ENCODE data around the gene MRPL40.
"Not testable (repeated sequence)": the region's sequence is repeated elsewhere in the genome, so short reads cannot be mapped to it uniquely, and the experiment has no call there.

The MRPL40 gene

GRCh38 chr22:19442166-19442565 is 9.8 kb downstream of the MRPL40 start:
- no peak overlapping the region for H3K27ac Mint-ChIP-seq

GRCh38 chr22:19443544-19444211 is 11.3 kb downstream of the MRPL40 start:
- Mint-ChIP-seq H3K27ac (no peak overlapping the region), H3K4me3 (no peak overlapping the region), H3K4me1 (ENCODE audit: low read depth) (peaks cover 26% of the 10 kb centered on the region), H3K27me3 (ENCODE audit: low read depth) (no peaks in the 10 kb centered on the region), H3K36me3 (ENCODE audit: low read depth) (peaks cover 19% of the 10 kb centered on the region), H3K9me3 (no peaks in the 10 kb centered on the region)

More at GRCh38 chr22:19442166-19442565, 9.8 kb downstream of the MRPL40 start:
- no peaks in the 10 kb centered on the region for H3K27me3 Mint-ChIP-seq (ENCODE audit: low read depth)
- peaks cover 19% of the 10 kb centered on the region for H3K36me3 Mint-ChIP-seq (ENCODE audit: low read depth)
- H3K4me3 Mint-ChIP-seq, result no peak overlapping the region
- no peaks in the 10 kb centered on the region for H3K9me3 Mint-ChIP-seq
- H3K4me1 Mint-ChIP-seq (ENCODE audit: low read depth), result peaks cover 18% of the 10 kb centered on the region

- H3K27ac Mint-ChIP-seq, result peak overlapping the region; percentile 29
- not testable (repeated sequence) for H3K9me3 Mint-ChIP-seq; H3K27me3 Mint-ChIP-seq (ENCODE audit: low read depth)
- peaks cover 18% of the 10 kb centered on the region for H3K36me3 Mint-ChIP-seq (ENCODE audit: low read depth)
- peak overlapping the region; percentile 14 for H3K4me3 Mint-ChIP-seq
- H3K4me1 Mint-ChIP-seq (ENCODE audit: low read depth), result peaks cover 33% of the 10 kb centered on the region
Measured at GRCh38 chr22:19445279-19445982, 13.1 kb downstream of the MRPL40 start.

DNA sequence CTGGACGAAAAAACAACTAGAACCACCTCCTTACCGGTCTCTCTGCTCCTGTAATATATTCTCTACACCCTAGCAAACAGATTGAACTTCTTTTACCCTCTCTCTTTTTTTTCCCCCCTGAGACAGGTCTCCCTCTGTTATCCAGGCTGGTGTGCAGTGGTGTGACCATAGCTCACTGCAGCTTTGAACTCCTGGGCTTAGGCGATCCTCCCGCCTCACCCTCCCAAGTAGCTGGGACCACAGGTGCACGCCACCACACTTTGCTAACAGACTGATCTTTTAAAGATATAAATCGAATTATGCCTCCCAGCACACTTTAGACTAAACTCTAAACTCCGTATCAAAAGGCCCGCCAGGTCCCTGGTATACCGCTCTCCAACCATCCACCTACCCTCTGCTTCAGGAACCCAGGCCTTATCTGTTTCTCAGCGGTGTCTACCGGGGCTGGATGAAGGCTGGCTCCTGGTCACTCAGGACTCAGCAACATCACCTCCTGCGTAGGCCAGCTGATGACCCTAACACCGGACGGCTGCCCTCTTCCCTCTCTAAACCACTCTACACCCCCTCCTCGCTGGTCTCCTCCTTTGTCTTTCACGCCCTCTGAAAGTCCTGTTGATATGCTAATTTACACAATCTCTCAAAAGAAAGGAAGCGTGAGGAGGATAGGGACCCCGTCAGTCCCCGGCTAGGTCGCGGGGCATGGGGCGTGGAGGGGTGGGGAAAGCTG is 14.4 kb downstream of the MRPL40 start:
- H3K4me3 Mint-ChIP-seq, result peak overlapping the region; percentile 100
- no peaks in the 10 kb centered on the region for H3K27me3 Mint-ChIP-seq (ENCODE audit: low read depth)
- H3K9me3 Mint-ChIP-seq, result no peaks in the 10 kb centered on the region
- peaks cover 22% of the 10 kb centered on the region for H3K36me3 Mint-ChIP-seq (ENCODE audit: low read depth)
- peak overlapping the region; percentile 80 for H3K27ac Mint-ChIP-seq
- H3K4me1 Mint-ChIP-seq (ENCODE audit: low read depth), result peaks cover 33% of the 10 kb centered on the region

- Mint-ChIP-seq H3K27me3 (ENCODE audit: low read depth) (no peaks in the 10 kb centered on the region), H3K9me3 (no peaks in the 10 kb centered on the region), H3K4me1 (ENCODE audit: low read depth) (peaks cover 33% of the 10 kb centered on the region), H3K27ac (peak within 1 kb of the TSS; percentile 99), H3K36me3 (ENCODE audit: low read depth) (peaks cover 24% of the 10 kb centered on the region), H3K4me3 (peak within 1 kb of the TSS; percentile 100)
Measured at GRCh38 chr22:19447330-19448075, 15.2 kb downstream of the MRPL40 start, which contains the start of gene C22orf39. C22orf39 (minus strand) TSS chr22:19447711; CDS start chr22:19447688, 23 bp downstream.

DNA sequence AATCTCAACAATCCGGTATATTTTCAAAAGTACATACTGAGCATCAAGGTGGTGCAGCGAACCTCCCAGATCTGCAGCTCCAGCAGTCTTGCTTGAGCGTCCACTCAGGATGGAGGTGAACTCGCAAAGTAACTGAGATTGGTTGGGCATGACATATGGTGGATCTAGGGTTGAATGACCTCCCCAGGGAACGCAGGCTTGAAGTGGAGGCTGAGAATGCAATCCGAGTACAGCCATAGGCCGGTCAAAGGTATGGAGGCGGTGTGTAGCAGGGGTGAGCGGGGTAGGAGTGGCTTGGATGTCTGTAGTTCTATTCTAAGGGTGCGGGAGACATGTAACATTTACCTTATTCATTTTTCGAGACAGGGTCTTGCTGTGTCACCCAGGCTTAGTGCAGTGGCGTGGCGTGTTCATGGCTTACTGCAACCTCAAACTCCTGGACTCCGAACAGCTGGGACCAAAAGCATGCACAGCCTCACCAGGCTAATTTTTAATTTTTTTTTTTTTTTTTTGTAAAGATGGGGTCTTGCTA is 15.8 kb downstream of the MRPL40 start:
- Mint-ChIP-seq H3K4me3 (peak overlapping the region; percentile 100), H3K9me3 (no peaks in the 10 kb centered on the region), H3K27me3 (ENCODE audit: low read depth) (no peaks in the 10 kb centered on the region), H3K4me1 (ENCODE audit: low read depth) (peaks cover 32% of the 10 kb centered on the region), H3K27ac (peak overlapping the region; percentile 99), H3K36me3 (ENCODE audit: low read depth) (peaks cover 28% of the 10 kb centered on the region)

- Mint-ChIP-seq H3K9me3 (no peaks in the 10 kb centered on the region), H3K36me3 (ENCODE audit: low read depth) (peaks cover 32% of the 10 kb centered on the region), H3K4me3 (peak overlapping the region; percentile 100), H3K27me3 (ENCODE audit: low read depth) (no peaks in the 10 kb centered on the region), H3K4me1 (ENCODE audit: low read depth) (peaks cover 30% of the 10 kb centered on the region), H3K27ac (peak overlapping the region; percentile 99)
Measured at GRCh38 chr22:19448739-19449421, 16.5 kb downstream of the MRPL40 start.

- H3K36me3 Mint-ChIP-seq (ENCODE audit: low read depth), result peaks cover 34% of the 10 kb centered on the region
- H3K4me3 Mint-ChIP-seq, result no peak overlapping the region
- no peaks in the 10 kb centered on the region for H3K9me3 Mint-ChIP-seq
- H3K27me3 Mint-ChIP-seq (ENCODE audit: low read depth), result no peaks in the 10 kb centered on the region
- H3K4me1 Mint-ChIP-seq (ENCODE audit: low read depth), result peaks cover 28% of the 10 kb centered on the region
- H3K27ac Mint-ChIP-seq, result peak overlapping the region; percentile 55
Measured at GRCh38 chr22:19449422-19449767, 17.1 kb downstream of the MRPL40 start.

DNA sequence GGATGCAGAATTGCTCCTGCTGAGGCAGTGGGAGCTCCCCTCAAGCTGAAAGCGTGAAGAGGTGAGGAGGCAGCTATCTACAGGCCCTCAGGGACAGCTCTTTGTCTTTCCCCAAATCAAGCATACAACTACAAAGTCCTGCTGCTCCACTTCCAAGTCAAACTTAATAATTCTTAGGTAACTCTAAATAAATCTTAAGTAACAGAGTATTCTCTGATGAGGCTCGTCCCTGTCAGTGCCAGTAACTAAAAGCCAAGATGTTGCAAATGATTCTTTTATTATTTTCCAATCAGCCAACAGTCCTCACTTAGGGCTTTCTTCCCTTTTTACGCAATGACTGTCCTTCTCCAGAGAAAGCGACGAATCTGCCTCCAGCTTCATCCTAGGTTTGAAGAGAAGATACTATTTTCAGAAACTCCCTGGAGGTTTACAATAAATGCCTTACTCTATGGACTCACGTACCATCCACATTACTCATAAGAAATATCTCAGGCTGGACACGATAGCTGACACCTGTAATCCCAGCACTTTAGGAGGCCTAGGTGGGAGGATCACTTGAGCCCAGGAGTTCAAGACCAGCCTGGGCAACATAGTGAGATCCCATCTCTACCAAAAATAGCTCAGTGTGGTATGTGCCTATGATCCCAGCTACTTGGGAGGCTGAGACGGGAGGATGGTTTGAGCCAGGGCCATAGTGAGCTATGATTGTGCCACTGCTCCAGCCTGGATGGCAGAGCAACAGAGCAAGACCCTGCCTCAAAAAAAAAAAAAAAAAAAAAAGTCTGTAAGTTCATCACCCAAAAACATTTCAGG is 18.2 kb downstream of the MRPL40 start:
- Mint-ChIP-seq H3K4me3 (no peak overlapping the region), H3K36me3 (ENCODE audit: low read depth) (peaks cover 42% of the 10 kb centered on the region), H3K27ac (no peak overlapping the region)

DNA sequence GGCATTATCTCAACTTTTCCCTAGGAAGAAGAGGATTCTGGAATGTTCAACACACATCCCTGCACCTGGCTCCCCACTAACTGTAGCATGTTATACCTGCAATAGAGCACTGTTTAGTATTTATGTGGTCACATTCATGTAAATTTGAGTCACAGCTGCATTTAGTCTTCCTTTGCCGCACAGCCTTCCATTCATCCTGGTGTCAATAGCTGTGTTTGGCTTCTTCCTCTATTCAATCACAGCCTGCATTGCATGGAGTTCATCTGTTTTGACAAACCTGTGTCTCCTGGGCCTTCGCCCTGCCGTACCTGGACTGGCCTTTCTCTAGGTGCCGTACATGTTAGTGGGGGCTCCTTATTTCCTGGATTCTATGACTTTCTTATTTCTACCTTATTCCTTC is 19.2 kb downstream of the MRPL40 start:
- Mint-ChIP-seq H3K4me3 (no peak overlapping the region), H3K27me3 (ENCODE audit: low read depth) (no peaks in the 10 kb centered on the region), H3K36me3 (ENCODE audit: low read depth) (peaks cover 42% of the 10 kb centered on the region), H3K9me3 (no peaks in the 10 kb centered on the region), H3K4me1 (ENCODE audit: low read depth) (peaks cover 22% of the 10 kb centered on the region), H3K27ac (no peak overlapping the region)

More for the DNA sequence above, 18.2 kb downstream of the MRPL40 start:
- peaks cover 23% of the 10 kb centered on the region for H3K4me1 Mint-ChIP-seq (ENCODE audit: low read depth)
- no peaks in the 10 kb centered on the region for H3K27me3 Mint-ChIP-seq (ENCODE audit: low read depth)
- H3K9me3 Mint-ChIP-seq, result no peaks in the 10 kb centered on the region

- Mint-ChIP-seq H3K9me3 (no peaks in the 10 kb centered on the region), H3K4me3 (no peak overlapping the region), H3K27me3 (ENCODE audit: low read depth) (no peaks in the 10 kb centered on the region), H3K27ac (no peak overlapping the region), H3K4me1 (ENCODE audit: low read depth) (peaks cover 13% of the 10 kb centered on the region), H3K36me3 (ENCODE audit: low read depth) (peaks cover 44% of the 10 kb centered on the region)
Measured at GRCh38 chr22:19453718-19454117, 21.4 kb downstream of the MRPL40 start.

DNA sequence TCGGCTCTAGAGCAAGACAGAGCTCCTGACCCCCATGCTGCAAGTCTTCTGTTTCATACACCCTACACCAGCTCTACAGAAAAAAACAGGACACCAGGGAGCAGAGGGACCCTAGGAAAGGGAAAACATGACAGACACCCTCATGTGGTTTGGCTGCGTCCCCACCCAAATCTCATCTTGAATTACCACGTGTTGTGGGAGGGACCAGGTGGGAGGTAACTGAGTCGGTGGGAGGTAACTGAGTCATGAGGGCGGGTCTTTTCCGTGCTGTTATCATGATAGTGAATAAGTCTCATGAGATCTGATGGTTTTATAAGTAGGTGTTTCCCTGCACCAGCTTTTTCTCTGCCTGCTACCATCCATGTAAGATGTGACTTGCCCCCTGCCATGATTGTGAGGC is 21.8 kb downstream of the MRPL40 start:
- H3K27me3 Mint-ChIP-seq (ENCODE audit: low read depth), result no peaks in the 10 kb centered on the region
- peaks cover 44% of the 10 kb centered on the region for H3K36me3 Mint-ChIP-seq (ENCODE audit: low read depth)
- H3K27ac Mint-ChIP-seq, result no peak overlapping the region
- H3K4me3 Mint-ChIP-seq, result no peak overlapping the region
- H3K4me1 Mint-ChIP-seq (ENCODE audit: low read depth), result peaks cover 12% of the 10 kb centered on the region
- H3K9me3 Mint-ChIP-seq, result no peaks in the 10 kb centered on the region

DNA sequence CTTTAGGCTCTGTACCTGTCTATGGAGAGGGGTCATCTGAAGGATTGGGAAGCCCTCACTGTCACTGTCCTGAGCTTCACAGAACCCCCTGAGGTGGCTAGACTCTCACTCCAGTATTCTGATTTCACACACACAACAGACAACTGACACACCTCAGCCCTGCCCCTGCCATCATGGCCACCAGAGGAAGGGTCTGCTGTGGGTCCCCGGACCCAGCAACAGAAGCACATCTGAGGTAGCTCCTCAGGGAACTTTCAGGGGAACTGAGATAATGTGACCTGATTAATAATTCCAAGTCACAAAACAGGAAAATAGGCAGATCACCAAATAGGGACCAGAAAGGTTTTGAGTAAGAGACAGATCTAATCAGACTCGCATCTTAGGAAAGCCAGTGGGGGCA is 22.7 kb downstream of the MRPL40 start:
- Mint-ChIP-seq H3K27ac (no peak overlapping the region), H3K27me3 (ENCODE audit: low read depth) (no peaks in the 10 kb centered on the region), H3K4me1 (ENCODE audit: low read depth) (peaks cover 8% of the 10 kb centered on the region), H3K9me3 (no peaks in the 10 kb centered on the region), H3K4me3 (no peak overlapping the region), H3K36me3 (ENCODE audit: low read depth) (peaks cover 44% of the 10 kb centered on the region)

Data from T-helper 1 cell treated with Interleukin-12 subunit alpha and Interleukin-12 subunit beta and Interleukin-4 antibody, amounts not matched to agents 30 μg/mL and 1 μg/mL, for 36 hours (primary cell).